IMR-90 (cell line): Measurements from ENCODE around the gene SNAPIN. TPM values are rescaled to one million over a fixed set of nuclear protein-coding genes. Genes with fewer than 3 reads are reported as not detected.

ENCODE experiments used
- ATAC-seq: fragments of 200-7000 bp; cut with Tn5 transposase; 2 replicates; pipeline ENCODE4 v1.9.1; 2020; ENCODE audit warnings: low read depth, mild to moderate bottlenecking, moderate library complexity
- BruUV-seq: library from RNA; stranded (reverse); fragments of 400-500 nt; replicated peaks from 2 replicates; lab custom pipeline; 2021; lab: Mats Ljungman, UMichigan
- CTCF ChIA-PET: fragments of 300-600 bp; formaldehyde crosslinking; extraction: SDS; loops from one replicate; lab custom pipeline; 2021; ENCODE audit warnings: antibody characterized with exemption; lab: Yijun Ruan, JAX
- POLR2A ChIA-PET: fragments of 300-600 bp; sonication (Branson Sonifier 250); formaldehyde crosslinking; loops from one replicate; lab custom pipeline; 2022; ENCODE audit warnings: antibody characterized with exemption; ENCODE audit not compliant: unreplicated experiment; lab: Charles Lee
- DNase-seq: peaks from one replicate; pipeline ENCODE4 v3.0.0; 2013
- H2AFZ ChIP-seq: replicated peaks from 2 replicates; pipeline ENCODE3; 2013; ENCODE audit warnings: low read length, mild to moderate bottlenecking; ENCODE audit not compliant: poor library complexity
- H2AK5ac ChIP-seq: 2 replicates; pipeline ENCODE4 v1.6.1; 2013; ENCODE audit warnings: low read depth, low read length, inconsistent platforms
- H2AK9ac ChIP-seq: replicated peaks from 2 replicates; pipeline ENCODE3; 2013; ENCODE audit warnings: mild to moderate bottlenecking, low read depth, low read length, moderate library complexity; ENCODE audit not compliant: poor library complexity
- H2BK120ac ChIP-seq: 2 replicates; pipeline ENCODE4 v1.6.1; 2013; ENCODE audit warnings: low read depth, low read length, inconsistent platforms
- H2BK15ac ChIP-seq: 3 replicates; pipeline ENCODE4 v1.6.1; 2013; ENCODE audit warnings: low read depth, low read length, inconsistent platforms
- H2BK20ac ChIP-seq: 2 replicates; pipeline ENCODE4 v1.6.1; 2013; ENCODE audit warnings: low read depth, mild to moderate bottlenecking, inconsistent platforms, low read length, moderate library complexity
- H2BK5ac ChIP-seq: 2 replicates; pipeline ENCODE4 v1.6.1; 2013; ENCODE audit warnings: mild to moderate bottlenecking, low read depth, low read length, inconsistent platforms; ENCODE audit not compliant: poor library complexity, severe bottlenecking
- H3K14ac ChIP-seq: replicated peaks from 2 replicates; pipeline ENCODE4 v1.6.1; 2013; ENCODE audit warnings: low read depth, low read length, inconsistent platforms
- H3K18ac ChIP-seq: 2 replicates; pipeline ENCODE4 v1.6.1; 2013; ENCODE audit warnings: low read depth, low read length, control low read depth
- H3K23ac ChIP-seq: 2 replicates; pipeline ENCODE4 v1.6.1; 2013; ENCODE audit warnings: low read depth, low read length, inconsistent platforms
- H3K27ac ChIP-seq: 2 replicates; pipeline ENCODE4 v1.5.1; 2013; ENCODE audit warnings: mild to moderate bottlenecking, control low read depth, low read length; ENCODE audit not compliant: insufficient read depth
- H3K27me3 ChIP-seq: 2 replicates; pipeline ENCODE4 v1.6.1; 2013; ENCODE audit warnings: low read length; ENCODE audit not compliant: control insufficient read depth, insufficient read depth
- H3K36me3 ChIP-seq: 2 replicates; pipeline ENCODE4 v1.6.1; 2013; ENCODE audit warnings: low read length, mixed read lengths; ENCODE audit not compliant: control insufficient read depth, insufficient read depth
- H3K4ac ChIP-seq: 2 replicates; pipeline ENCODE4 v1.6.1; 2013; ENCODE audit warnings: low read depth, low read length, inconsistent platforms
- H3K4me1 ChIP-seq: 2 replicates; pipeline ENCODE4 v1.6.1; 2013; ENCODE audit warnings: low read length, mixed read lengths; ENCODE audit not compliant: control insufficient read depth, insufficient read depth
- H3K4me2 ChIP-seq: 2 replicates; pipeline ENCODE4 v1.6.1; 2013; ENCODE audit warnings: low read depth, mild to moderate bottlenecking, control low read depth, low read length, moderate library complexity
- H3K4me3 ChIP-seq: 2 replicates; pipeline ENCODE4 v1.5.1; 2013; ENCODE audit warnings: low read depth, mild to moderate bottlenecking, control low read depth, low read length, moderate library complexity; ENCODE audit not compliant: insufficient read depth
- H3K56ac ChIP-seq: 2 replicates; pipeline ENCODE4 v1.6.1; 2013; ENCODE audit warnings: low read length, inconsistent platforms; ENCODE audit not compliant: insufficient read depth; ENCODE audit errors: extremely low read depth
- H3K79me1 ChIP-seq, 2 experiments: 2 replicates each; pipeline ENCODE4 v1.6.1; 2013; ENCODE audit warnings: low read length in 2 of 2, inconsistent platforms in 1 of 2, low read depth in 1 of 2
- H3K9ac ChIP-seq: 2 replicates; pipeline ENCODE4 v1.6.1; 2013; ENCODE audit warnings: low read depth, low read length, control low read depth
- H3K9me1 ChIP-seq: 2 replicates; pipeline ENCODE4 v1.6.1; 2013; ENCODE audit warnings: low read length, inconsistent platforms; ENCODE audit not compliant: insufficient read depth
- H3K9me3 ChIP-seq: 2 replicates; pipeline ENCODE4 v1.6.1; 2013; ENCODE audit warnings: low read length; ENCODE audit not compliant: control insufficient read depth, insufficient read depth
- H4K20me1 ChIP-seq: 2 replicates; pipeline ENCODE4 v1.6.1; 2013; ENCODE audit warnings: low read length, inconsistent platforms; ENCODE audit not compliant: insufficient read depth
- H4K5ac ChIP-seq: 2 replicates; pipeline ENCODE4 v1.6.1; 2013; ENCODE audit warnings: mild to moderate bottlenecking, low read depth, low read length, control low read depth
- H4K8ac ChIP-seq, 2 experiments: 2 replicates each; pipeline ENCODE4 v1.6.1; 2013; ENCODE audit warnings: low read depth in 2 of 2, low read length in 2 of 2, control low read depth in 1 of 2, inconsistent platforms in 1 of 2
- H4K91ac ChIP-seq: 2 replicates; pipeline ENCODE4 v1.6.1; 2013; ENCODE audit warnings: low read depth, low read length, inconsistent platforms; ENCODE audit not compliant: insufficient read depth
- BHLHE40 ChIP-seq: fragments of 150-350 bp; IDR thresholded peaks from 2 replicates; pipeline ENCODE4 v1.6.1; 2016; ENCODE audit warnings: mild to moderate bottlenecking, low read depth, low read length
- CEBPB ChIP-seq: IDR thresholded peaks from 2 replicates; pipeline ENCODE4 v1.6.1; 2012; ENCODE audit warnings: low read depth, low read length, improper control_type of control experiment
- MAFK ChIP-seq: IDR thresholded peaks from 2 replicates; pipeline ENCODE4 v1.6.1; 2012; ENCODE audit warnings: low read depth, low read length, improper control_type of control experiment
- MXI1 ChIP-seq: IDR thresholded peaks from 2 replicates; pipeline ENCODE4 v1.6.1; 2012; ENCODE audit warnings: low read depth, mild to moderate bottlenecking, low read length, moderate library complexity, borderline replicate concordance
- NFE2L2 ChIP-seq: fragments of 150-350 bp; IDR thresholded peaks from 2 replicates; pipeline ENCODE4 v1.6.1; 2016; ENCODE audit warnings: low read depth, mild to moderate bottlenecking, low read length
- POLR2A ChIP-seq: IDR thresholded peaks from 2 replicates; pipeline ENCODE4 v1.6.1; 2012; ENCODE audit warnings: mild to moderate bottlenecking, low read depth, low read length
- RFX5 ChIP-seq: IDR thresholded peaks from 2 replicates; pipeline ENCODE4 v1.8.0; 2012; ENCODE audit warnings: low read depth, mild to moderate bottlenecking, low read length, moderate library complexity
- WGBS, 2 experiments: methylation state at CpG; one replicate each; pipeline versions ENCODE4 v1.1.5 to v1.1.7; 2013; ENCODE audit warnings: missing lambda C conversion rate in 2 of 2; ENCODE audit not compliant: insufficient read length in 1 of 2; ENCODE audit errors: extremely low coverage in 2 of 2; 5-methylcytosine and 5-hydroxymethylcytosine counted together
- dilution Hi-C: fragments of 300-500 bp; cut with HindIII; formaldehyde crosslinking; loops from one replicate; pipeline ENCODE4 v1.14.3; 2018; ENCODE audit warnings: low sequenced_read_pairs; ENCODE audit not compliant: unreplicated experiment
- in situ Hi-C: fragments of 300-500 bp; cut with MboI; formaldehyde crosslinking; loops from 3 replicates; pipeline ENCODE4 v1.14.3; 2019; ENCODE audit warnings: low sequenced_read_pairs, inconsistent platforms, mixed read lengths
- intact Hi-C: fragments of 100-400 bp; cut with micrococcal nuclease; formaldehyde crosslinking; loops from 2 replicates; pipeline ENCODE4 v1.10.0; 2022
- polyA plus RNA-seq, 3 experiments: library from polyadenylated mRNA; depleted of rRNA; stranded (reverse); fragments of >200 nt; gene quantifications; 2 replicates each; pipeline ENCODE4 v1.2.3, GENCODE V29; 2012; ENCODE audit warnings: low replicate concordance in 1 of 3
- total RNA-seq: library from RNA; depleted of rRNA; stranded (reverse); fragments of >200 nt; gene quantifications from 2 replicates; pipeline ENCODE4 v1.2.3, GENCODE V29; 2012

SNAPIN gene
- total and polyA plus RNA-seq, 2 of the 4 experiments (the other 2 are of a cell fraction) = 37.4 to 40.9 TPM

DNA sequence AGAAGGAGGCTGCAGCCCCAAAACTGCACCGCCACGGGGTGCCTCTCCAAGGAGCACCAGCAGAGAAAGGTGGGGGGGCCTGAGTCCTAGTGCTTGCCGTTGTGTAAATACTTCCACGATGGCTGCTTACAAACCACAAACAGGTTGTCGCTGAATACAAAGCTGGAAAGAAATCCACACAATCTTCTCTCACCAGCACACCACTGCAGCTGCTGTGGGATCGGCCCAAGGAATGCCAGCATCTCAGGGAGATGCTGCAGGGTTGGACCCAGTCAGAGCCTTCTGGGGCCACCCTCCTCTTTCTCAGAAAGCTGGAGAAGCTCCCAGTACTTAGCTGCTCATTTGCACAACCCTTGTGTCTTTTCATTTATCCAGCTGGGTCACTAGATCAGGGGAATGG lies 39.3 kb upstream of the SNAPIN start:
- no peak overlapping the region for H4K91ac ChIP-seq
- H3K23ac ChIP-seq = no peak overlapping the region
- BruUV-seq = no TSS peak
- no peaks in the 10 kb centered on the region for H3K27me3 ChIP-seq
- H2AFZ ChIP-seq = no peak overlapping the region
- no peak overlapping the region for H3K18ac ChIP-seq
- H4K5ac ChIP-seq = no peak overlapping the region
- H2AK5ac ChIP-seq = no peak overlapping the region
- 90% methylated on average over 3 of the region's 6 CpGs; no CpG with 5 or more reads in 1 of the 2 experiments for WGBS, 2 experiments
- no peak overlapping the region for H3K9ac ChIP-seq
- no peaks in the 10 kb centered on the region for H4K20me1 ChIP-seq
- DNase-seq (no peak), ATAC-seq (no peak)
- H3K4me1 ChIP-seq = peaks cover 3% of the 10 kb centered on the region; the same call in 1 of the 2 replicates
- H3K4me3 ChIP-seq = no peak overlapping the region
- no peak overlapping the region for H2BK120ac ChIP-seq
- H3K79me1 ChIP-seq = peaks cover 7 to 16% of the 10 kb centered on the region in 2 experiments; a peak in 3 of 4 replicates
- intact Hi-C loops (no loop called here), in situ Hi-C loops (no loop called here), dilution Hi-C loops (no loop called here)
- H3K4ac ChIP-seq = no peak overlapping the region
- no peak overlapping the region for H2BK15ac ChIP-seq
- no peak overlapping the region for H3K56ac ChIP-seq
- H4K8ac ChIP-seq = no peak overlapping the region
- no peak overlapping the region for H2BK5ac ChIP-seq
- H2BK20ac ChIP-seq = no peak overlapping the region
- no peak overlapping the region for H3K4me2 ChIP-seq
- H3K14ac ChIP-seq = no peak overlapping the region
- no peak overlapping the region for H2AK9ac ChIP-seq
- ChIA-PET POLR2A (interaction anchor here (0.6 kb wide), 1 partner anchor 8 kb away, joined by 3 read pairs; the partner anchor contains the start of gene S100A13), CTCF (interaction anchor here (2.3 to 2.5 kb wide), 2 partner anchors 14 to 47 kb away, joined by 6 to 15 read pairs; partner anchors contain the start of gene CHTOP)
- TF ChIP-seq BHLHE40 (no peak), MXI1 (no peak), CEBPB (no peak), POLR2A (no peak), NFE2L2 (no peak), MAFK (no peak), RFX5 (no peak)
- H3K27ac ChIP-seq = no peak overlapping the region
- peaks cover 24% of the 10 kb centered on the region for H3K36me3 ChIP-seq
- no peaks in the 10 kb centered on the region for H3K9me3 ChIP-seq
- 0 out of 2 replicates have a peak, but pooled peaks cover 4% of the 10 kb centered on the region for H3K9me1 ChIP-seq
